Muscle layer of duodenum (tissue), 2 donors: ENCODE results near the gene RBFOX1.

Experiments used
- H3K27ac ChIP-seq: one replicate; pipeline ENCODE4 v1.7.0; 2013; ENCODE audit warnings: mild to moderate bottlenecking, low read length
- H3K27me3 ChIP-seq: one replicate; pipeline ENCODE4 v1.7.0; 2013; ENCODE audit warnings: low read depth, mild to moderate bottlenecking, control low read depth, low read length
- H3K36me3 ChIP-seq, 2 donors: one replicate each; pipeline ENCODE4 v1.7.0; 2013; ENCODE audit warnings: low read length in 2 of 2, control low read depth in 1 of 2, mild to moderate bottlenecking in 1 of 2; ENCODE audit not compliant: insufficient read depth in 2 of 2, control insufficient read depth in 1 of 2
- H3K4me1 ChIP-seq, 2 donors: one replicate each; pipeline ENCODE4 v1.7.0; 2013; ENCODE audit warnings: low read length in 2 of 2, mild to moderate bottlenecking in 2 of 2, control low read depth in 1 of 2, moderate library complexity in 1 of 2; ENCODE audit not compliant: insufficient read depth in 2 of 2, control insufficient read depth in 1 of 2
- H3K4me3 ChIP-seq, 2 donors: one replicate each; pipeline ENCODE4 v1.7.0; 2013; ENCODE audit warnings: low read length in 2 of 2, low read depth in 1 of 2, mild to moderate bottlenecking in 1 of 2
- H3K9me3 ChIP-seq, 2 donors: one replicate each; pipeline ENCODE4 v1.7.0; 2013; ENCODE audit warnings: low read length in 2 of 2, control low read depth in 1 of 2, mild to moderate bottlenecking in 1 of 2; ENCODE audit not compliant: control insufficient read depth in 1 of 2
- donor health status: healthy.

Gene RBFOX1

DNA sequence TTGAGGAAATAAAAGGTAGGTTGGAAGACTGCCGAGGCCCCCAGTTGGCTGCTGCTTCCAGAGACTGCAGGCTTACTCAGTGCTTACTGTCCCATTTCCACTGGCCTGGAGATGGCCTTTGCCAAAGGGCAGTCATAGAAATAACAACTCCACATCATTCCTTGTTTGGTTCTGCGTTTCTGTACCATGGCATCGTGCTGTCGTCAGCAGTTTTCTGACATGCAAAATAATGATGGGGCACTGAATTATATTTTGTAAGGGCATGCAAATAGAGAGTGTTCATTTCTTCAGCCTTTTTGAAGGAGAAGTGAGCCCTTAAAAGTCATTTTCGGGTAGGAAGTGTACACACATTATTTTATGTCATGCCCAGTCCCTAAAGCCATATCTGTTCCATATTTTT is 88.9 kb downstream of the RBFOX1 start:
- Histone ChIP-seq H3K4me1 (no peaks in the 10 kb centered on the region), H3K36me3 (no peaks in the 10 kb centered on the region), H3K27ac (no peak overlapping the region)

DNA sequence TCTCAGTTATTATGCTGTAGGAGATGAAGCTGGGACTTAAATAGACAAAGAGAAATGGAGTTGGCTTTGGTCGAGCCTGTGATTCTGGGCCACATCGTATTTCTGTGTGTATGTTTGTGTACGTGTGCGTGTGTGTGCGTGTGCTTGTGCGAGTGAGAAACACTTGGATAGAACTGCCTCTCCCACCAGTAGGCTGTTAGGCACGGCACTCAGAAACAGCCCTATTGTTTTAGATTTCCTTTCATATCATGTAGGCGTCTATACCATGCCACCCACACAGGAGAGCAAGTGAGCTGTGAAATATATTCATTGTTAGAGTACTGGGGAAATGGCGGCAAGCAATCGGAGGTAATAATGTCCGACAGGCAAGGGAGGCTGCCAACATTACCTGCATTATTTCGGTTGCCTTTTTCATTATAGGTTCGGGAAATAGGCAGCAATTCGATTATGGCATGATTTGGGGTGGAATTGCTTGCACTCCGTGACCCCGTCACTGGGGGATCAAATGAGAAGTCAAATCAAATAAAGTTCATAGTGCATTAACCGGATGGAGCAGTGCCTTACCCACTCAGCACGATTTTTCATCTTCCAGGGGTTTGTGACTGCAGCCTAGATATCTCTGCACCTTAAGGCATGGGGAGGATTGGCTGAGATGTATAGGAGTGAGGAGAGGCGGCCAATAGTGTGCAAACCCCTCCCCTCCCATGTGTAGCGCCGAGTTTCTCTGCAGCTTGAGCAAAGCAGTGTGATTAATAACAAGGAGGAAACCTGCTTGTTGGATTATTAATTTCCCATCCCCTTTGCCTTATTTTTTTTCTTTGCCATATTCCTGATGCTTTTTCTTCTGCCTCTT is 89.6 kb downstream of the RBFOX1 start:
- no peaks in the 10 kb centered on the region for H3K9me3 ChIP-seq
- H3K4me3 ChIP-seq = no peak overlapping the region
- no peaks in the 10 kb centered on the region for H3K4me1 ChIP-seq
- H3K27ac ChIP-seq = no peak overlapping the region
- H3K27me3 ChIP-seq = no peaks in the 10 kb centered on the region
- H3K36me3 ChIP-seq = no peaks in the 10 kb centered on the region

More for the DNA sequence above, 88.9 kb downstream of the RBFOX1 start:
- Histone ChIP-seq H3K4me3 (no peak overlapping the region), H3K9me3 (no peaks in the 10 kb centered on the region), H3K27me3 (no peaks in the 10 kb centered on the region)

DNA sequence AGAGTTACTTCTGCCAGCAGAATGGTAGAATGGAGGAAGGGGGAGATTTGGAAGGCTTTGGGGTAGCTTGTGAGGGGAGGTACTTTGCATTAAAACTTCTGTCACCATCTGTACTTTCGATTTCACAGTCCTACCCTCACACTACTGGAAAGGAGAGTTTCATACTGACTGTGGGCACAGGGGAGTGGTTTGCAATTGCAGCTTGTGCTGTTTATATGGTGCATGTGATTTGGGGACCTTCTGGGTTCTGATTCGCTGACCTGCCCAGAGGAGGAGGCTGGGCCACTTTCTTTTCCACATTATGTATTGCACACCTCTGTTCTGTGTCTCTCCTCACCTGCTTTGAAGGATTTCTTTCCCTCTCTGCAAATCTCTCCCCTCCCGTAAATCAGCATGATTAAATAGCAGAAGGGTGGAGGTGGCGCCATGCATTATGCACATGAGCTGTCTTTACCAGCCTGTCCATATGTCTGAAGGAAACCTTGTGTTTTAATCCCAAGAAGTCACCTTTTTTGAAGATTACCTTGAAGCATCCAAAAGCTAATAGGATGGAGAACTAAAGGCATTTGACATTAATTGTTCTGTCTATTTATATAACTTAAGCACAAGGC is 90.9 kb downstream of the RBFOX1 start:
- Histone ChIP-seq H3K36me3 (no peaks in the 10 kb centered on the region), H3K4me3 (no peak overlapping the region), H3K9me3 (no peaks in the 10 kb centered on the region), H3K27me3 (no peaks in the 10 kb centered on the region), H3K4me1 (no peaks in the 10 kb centered on the region), H3K27ac (no peak overlapping the region)

DNA sequence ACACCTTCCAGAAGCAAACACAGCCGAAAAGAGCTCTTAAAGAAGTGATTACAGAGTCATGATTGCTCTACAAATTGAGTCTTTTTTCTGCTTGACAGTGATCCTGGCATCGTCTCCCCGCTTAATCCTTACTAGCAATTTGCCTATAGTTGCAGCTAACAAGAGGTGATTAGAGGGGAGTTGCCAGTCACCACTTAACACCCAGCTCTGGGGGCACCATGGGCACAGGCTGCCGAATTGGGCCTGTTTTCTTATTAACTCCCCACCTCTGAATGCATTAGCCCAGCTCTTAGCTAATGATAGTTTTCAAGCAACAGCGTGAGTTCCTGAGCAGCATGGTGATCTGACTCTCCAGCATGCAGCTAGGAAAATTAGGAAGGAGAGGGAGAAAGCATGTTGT is 93.5 kb downstream of the RBFOX1 start:
- no peaks in the 10 kb centered on the region for H3K4me1 ChIP-seq
- H3K9me3 ChIP-seq = no peaks in the 10 kb centered on the region
- H3K36me3 ChIP-seq = no peaks in the 10 kb centered on the region
- no peak overlapping the region for H3K27ac ChIP-seq
- no peaks in the 10 kb centered on the region for H3K27me3 ChIP-seq
- H3K4me3 ChIP-seq = no peak overlapping the region

DNA sequence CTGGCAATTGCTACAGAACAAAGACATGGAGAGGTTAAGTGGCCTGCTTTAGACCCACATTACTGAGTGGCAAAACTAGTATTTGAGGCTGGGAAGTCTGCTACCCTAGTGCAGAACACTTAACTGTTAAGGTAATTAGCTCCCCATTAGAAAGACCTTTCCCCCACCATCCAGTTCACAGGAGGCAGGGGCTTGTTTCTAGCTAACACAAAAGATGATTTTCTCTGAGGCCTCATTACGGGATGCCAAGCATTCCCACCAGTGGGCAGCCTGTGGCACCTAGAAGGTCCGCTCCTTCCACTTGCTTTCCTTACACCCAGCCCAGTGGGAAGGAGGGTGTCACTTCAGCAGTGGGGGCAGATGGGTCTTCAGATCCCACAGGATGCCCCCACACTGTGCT is 99.1 kb downstream of the RBFOX1 start:
- H3K4me1 ChIP-seq = no peaks in the 10 kb centered on the region
- no peak overlapping the region for H3K27ac ChIP-seq
- no peak overlapping the region for H3K4me3 ChIP-seq
- no peaks in the 10 kb centered on the region for H3K9me3 ChIP-seq
- no peaks in the 10 kb centered on the region for H3K27me3 ChIP-seq
- no peaks in the 10 kb centered on the region for H3K36me3 ChIP-seq

DNA sequence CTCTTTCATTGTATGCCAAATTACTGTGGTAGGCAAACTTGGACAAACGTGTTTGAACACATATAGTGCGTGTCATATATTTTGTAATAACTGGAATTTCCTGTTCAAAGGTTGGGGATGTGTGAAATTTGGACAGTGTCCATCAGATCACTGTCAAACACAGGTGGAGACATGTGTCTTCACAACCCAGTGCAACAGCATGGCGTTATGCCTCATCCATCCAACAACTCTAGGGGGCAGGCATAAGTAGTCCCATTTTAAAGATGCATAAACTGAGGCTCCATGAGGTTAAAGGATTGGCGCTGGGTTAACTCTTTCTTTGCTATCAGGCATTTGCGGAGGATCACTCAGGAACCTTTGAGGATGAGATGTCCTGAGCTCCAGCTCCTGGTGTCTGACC is 103.7 kb downstream of the RBFOX1 start:
- Histone ChIP-seq H3K27me3 (no peaks in the 10 kb centered on the region), H3K9me3 (no peaks in the 10 kb centered on the region), H3K4me1 (no peaks in the 10 kb centered on the region)

DNA sequence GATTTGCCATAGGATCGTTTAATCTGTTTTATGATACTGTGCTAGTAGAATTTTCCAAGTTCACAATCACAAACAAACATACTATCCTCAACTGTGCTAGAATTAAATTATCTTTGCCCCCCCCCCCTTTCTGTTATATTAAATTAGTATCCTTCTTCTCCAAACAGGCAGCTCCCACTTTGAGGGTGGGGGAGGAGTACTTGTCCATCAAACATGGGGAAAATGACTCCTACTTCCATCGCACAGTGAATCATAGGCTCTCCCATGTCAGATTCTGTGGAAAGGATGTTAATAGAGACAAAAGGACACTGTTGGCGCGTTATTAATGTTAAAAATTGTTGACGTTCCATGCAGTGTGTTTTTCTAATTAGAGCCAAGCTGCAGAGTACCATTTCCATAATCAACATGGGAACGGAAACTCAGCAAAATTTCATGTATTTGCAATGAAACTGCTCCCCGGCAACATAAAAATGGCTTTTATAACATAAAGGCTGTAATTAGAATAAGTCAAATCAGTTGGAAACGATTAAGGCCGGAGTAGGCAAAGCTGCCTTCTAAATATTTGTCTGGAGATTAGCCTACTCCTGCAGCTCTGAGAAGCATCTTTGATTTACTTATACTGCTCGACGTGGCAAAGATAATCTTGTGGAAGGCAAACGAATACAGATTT is 104.6 kb downstream of the RBFOX1 start:
- Histone ChIP-seq H3K4me1 (no peaks in the 10 kb centered on the region), H3K9me3 (no peaks in the 10 kb centered on the region), H3K36me3 (no peaks in the 10 kb centered on the region), H3K27ac (no peak overlapping the region), H3K27me3 (no peaks in the 10 kb centered on the region), H3K4me3 (no peak overlapping the region)

More for the DNA sequence above, 103.7 kb downstream of the RBFOX1 start:
- H3K27ac ChIP-seq = no peak overlapping the region
- no peaks in the 10 kb centered on the region for H3K36me3 ChIP-seq
- no peak overlapping the region for H3K4me3 ChIP-seq

DNA sequence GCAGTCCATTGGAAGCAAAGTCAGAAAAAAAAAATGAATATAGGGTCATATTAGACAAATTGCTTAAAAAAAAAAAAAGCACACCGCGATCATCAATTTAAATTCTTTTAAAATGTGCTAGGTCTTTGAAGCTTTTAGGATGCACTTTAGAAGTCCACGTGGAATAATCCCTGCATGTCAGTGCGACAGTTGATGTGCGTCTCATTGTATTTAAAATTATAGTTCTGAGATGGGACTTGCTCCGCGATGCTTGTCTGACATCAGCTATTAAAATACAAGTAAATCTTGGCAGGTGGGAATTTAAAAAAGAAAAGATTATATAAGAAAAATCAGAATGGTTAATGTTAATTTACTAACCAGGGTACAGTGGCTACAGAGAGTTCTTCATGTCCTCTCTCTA is 105.2 kb downstream of the RBFOX1 start:
- Histone ChIP-seq H3K4me3 (no peak overlapping the region), H3K9me3 (no peaks in the 10 kb centered on the region), H3K36me3 (no peaks in the 10 kb centered on the region), H3K4me1 (no peaks in the 10 kb centered on the region), H3K27me3 (no peaks in the 10 kb centered on the region), H3K27ac (no peak overlapping the region)

DNA sequence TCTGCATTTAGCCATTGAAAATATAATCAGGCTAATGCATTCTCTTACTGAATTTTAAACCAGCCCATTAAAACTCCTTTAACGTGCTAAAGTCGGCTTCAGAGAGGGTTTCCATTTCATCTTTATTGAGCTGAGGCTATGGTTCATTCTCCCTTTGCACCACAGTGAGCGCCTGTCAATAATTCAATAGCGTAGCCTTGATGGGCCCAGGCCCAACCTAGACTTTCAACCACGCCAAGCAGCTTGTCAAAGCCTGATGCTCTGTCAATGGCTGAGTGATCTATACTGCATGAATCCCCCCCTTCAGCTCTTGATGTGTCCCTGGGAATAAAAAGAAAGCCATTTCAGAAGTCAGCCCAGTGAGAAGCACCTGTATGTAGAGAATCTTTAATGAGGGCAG is 106.0 kb downstream of the RBFOX1 start:
- no peaks in the 10 kb centered on the region for H3K9me3 ChIP-seq
- H3K27ac ChIP-seq = no peak overlapping the region
- no peaks in the 10 kb centered on the region for H3K4me1 ChIP-seq
- no peaks in the 10 kb centered on the region for H3K36me3 ChIP-seq
- no peak overlapping the region for H3K4me3 ChIP-seq
- no peaks in the 10 kb centered on the region for H3K27me3 ChIP-seq

DNA sequence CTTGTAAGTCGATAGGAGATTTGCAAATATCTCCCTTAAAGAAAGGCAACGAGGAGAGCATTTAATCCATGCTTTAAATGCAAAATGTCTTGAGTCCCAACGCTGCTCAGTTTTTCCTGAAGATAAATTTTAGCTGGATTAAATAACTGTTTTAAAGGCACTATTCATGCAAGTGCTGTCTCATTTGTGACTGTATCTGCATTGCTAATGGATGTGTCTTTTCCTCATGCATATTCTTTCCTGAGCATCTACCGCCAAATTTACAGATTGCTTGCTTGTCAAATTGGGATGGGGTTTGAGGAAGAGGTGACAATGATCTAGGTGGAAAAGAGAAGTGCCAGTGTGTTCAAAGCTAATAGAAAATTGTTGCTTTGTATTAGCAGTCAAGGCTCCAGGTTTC is 106.9 kb downstream of the RBFOX1 start:
- no peaks in the 10 kb centered on the region for H3K27me3 ChIP-seq
- H3K4me3 ChIP-seq = no peak overlapping the region
- no peak overlapping the region for H3K27ac ChIP-seq
- no peaks in the 10 kb centered on the region for H3K9me3 ChIP-seq
- H3K36me3 ChIP-seq = no peaks in the 10 kb centered on the region
- no peaks in the 10 kb centered on the region for H3K4me1 ChIP-seq

DNA sequence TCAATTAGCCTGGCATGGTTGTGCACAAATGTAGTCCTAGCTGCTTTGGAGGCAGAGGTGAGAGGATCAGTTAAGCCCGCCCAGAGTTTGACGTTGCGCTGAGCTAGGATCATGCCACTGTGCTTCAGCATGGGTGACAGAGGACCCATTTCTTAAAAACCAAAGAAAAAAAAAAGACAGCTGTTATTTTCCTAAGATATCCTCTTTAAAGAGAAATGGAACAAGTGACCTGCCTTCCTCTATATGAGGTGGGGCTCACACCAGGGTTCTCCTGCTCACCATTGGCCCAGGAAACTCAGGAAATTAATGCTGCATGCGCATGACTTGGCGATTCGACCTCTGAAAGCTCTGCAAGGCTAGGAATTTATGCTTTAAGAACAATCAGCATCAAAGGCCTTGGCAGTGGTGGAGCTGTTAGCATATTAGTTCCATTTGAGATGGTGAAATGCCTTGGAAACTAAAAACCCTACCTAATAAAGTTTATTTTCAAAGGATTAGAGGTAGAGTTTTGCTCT is 108.3 kb downstream of the RBFOX1 start:
- Histone ChIP-seq H3K4me1 (no peaks in the 10 kb centered on the region), H3K27me3 (no peaks in the 10 kb centered on the region), H3K4me3 (no peak overlapping the region), H3K27ac (no peak overlapping the region), H3K36me3 (no peaks in the 10 kb centered on the region), H3K9me3 (no peaks in the 10 kb centered on the region)
